Cardiac fibroblast (primary cell): ENCODE measurements around the gene ZDHHC13.

Source experiments
- DNase-seq, 2 donors: peaks; one replicate each; pipeline versions ENCODE4 v3.0.0 to v3.0.0-alpha.2; 2010; ENCODE audit warnings: low read depth in 2 of 2
- H3K4me3 ChIP-seq, 2 donors: replicated peaks in 1 of 2; 1 replicate in 1 of 2; 2 replicates in 1 of 2; pipeline ENCODE4 v1.5.1; 2011; ENCODE audit warnings: low read depth in 2 of 2, low read length in 2 of 2, mild to moderate bottlenecking in 2 of 2, moderate library complexity in 1 of 2
- TF ChIP-seq, protein P1 (sequence below): IDR thresholded peaks from one replicate; pipeline ENCODE4 v1.5.1; 2011; ENCODE audit warnings: low read depth, mild to moderate bottlenecking, low read length, inconsistent platforms

The ZDHHC13 gene, protein sequence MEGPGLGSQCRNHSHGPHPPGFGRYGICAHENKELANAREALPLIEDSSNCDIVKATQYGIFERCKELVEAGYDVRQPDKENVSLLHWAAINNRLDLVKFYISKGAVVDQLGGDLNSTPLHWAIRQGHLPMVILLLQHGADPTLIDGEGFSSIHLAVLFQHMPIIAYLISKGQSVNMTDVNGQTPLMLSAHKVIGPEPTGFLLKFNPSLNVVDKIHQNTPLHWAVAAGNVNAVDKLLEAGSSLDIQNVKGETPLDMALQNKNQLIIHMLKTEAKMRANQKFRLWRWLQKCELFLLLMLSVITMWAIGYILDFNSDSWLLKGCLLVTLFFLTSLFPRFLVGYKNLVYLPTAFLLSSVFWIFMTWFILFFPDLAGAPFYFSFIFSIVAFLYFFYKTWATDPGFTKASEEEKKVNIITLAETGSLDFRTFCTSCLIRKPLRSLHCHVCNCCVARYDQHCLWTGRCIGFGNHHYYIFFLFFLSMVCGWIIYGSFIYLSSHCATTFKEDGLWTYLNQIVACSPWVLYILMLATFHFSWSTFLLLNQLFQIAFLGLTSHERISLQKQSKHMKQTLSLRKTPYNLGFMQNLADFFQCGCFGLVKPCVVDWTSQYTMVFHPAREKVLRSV

DNA sequence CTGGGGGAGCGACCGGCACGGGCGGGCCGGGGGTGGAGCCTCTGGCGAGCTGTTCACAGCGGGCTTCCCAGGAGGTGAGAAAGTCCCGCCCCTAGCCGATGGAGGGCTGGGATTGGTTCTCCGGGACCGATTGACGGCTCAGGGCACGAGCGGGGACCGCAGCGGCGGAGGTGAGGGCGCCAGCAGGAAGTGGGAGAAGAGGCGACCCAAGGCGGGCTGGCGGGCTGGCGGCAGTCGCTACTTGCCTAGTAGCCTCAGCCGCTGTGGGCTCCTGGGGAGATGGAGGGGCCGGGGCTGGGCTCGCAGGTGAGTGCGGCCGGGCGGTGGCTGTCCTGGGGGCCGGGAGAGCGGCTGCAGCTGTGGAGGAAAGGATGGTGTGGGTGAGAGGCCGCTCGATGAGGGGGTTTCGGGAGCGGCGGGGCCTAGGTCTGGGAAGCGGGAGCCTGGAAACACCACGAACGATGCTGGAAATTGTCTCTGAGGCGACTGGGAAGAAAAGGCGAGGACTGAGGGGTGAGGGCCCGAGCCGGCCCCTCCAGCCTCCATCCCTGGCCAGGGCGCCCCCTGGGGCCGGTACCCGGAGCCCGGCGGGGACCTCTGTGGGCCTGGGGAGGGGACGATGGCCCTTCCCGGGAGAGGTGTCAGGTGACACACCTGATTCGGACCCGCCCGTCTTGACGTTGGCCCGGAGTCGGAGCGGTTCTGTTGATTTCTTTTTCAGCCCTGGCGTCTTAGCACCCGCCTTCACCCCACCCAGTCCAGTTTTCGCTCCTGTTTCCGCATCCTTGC is at the start of gene ZDHHC13:
Gene ZDHHC13, plus strand, starts transcription at position 198 of the 789 bp plus-strand sequence. Its CDS starts 82 bp downstream, at position 280.
- H3K4me3 ChIP-seq: peak within 1 kb of the TSS; percentile 89 to 91
- TF ChIP-seq, protein P1, sequence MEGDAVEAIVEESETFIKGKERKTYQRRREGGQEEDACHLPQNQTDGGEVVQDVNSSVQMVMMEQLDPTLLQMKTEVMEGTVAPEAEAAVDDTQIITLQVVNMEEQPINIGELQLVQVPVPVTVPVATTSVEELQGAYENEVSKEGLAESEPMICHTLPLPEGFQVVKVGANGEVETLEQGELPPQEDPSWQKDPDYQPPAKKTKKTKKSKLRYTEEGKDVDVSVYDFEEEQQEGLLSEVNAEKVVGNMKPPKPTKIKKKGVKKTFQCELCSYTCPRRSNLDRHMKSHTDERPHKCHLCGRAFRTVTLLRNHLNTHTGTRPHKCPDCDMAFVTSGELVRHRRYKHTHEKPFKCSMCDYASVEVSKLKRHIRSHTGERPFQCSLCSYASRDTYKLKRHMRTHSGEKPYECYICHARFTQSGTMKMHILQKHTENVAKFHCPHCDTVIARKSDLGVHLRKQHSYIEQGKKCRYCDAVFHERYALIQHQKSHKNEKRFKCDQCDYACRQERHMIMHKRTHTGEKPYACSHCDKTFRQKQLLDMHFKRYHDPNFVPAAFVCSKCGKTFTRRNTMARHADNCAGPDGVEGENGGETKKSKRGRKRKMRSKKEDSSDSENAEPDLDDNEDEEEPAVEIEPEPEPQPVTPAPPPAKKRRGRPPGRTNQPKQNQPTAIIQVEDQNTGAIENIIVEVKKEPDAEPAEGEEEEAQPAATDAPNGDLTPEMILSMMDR: peak; percentile 43
- DNase-seq: peak; percentile 82 to 89

DNA sequence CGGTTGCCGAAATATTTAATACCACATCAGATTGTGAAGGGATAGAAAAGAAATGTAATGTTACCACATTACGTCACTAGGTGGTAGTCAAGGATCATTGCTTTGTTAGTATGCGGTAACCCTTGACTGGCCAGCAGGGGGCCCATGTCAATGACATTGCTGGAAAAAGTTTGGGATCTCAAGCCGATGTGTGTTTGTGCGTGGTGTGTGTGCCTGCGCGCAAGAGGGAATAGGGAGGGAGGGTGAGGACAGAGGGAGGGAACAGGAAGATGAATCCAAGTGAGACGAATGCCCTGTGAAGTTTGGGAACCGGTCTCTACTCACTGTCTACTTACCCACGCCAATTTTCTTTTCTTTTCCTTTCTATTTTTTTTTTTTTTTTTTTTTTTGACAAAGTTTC is 45.7 kb upstream of the ZDHHC13 start:
- DNase-seq: peak; percentile 91 to 93
- TF ChIP-seq, protein P1: peak; percentile 92
- peak overlapping the region in 1 of 2 donors; percentile 27 for H3K4me3 ChIP-seq

DNA sequence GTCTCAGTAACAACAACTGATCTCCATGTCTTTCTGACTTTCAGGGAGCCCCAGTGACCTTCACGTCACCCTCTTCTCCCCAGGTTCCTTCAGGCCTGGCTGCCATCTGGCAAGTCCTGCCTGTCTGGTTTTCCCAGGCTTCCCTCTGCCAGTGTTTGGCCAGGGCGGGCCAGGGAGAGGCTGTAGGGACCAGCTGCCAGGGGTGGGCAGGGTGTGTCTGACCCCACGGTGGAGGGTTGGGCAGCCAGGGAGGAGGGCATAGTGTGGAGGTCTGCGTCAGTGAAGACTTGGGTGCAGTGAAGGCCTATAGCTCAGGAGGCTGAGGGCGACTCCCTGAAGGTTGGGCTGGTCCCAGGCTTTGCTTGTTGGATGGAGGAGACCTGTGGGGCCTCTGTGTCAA is 44.5 kb upstream of the ZDHHC13 start:
- no peak overlapping the region for H3K4me3 ChIP-seq
- TF ChIP-seq, protein P1: no peak
- DNase-seq: no peak

DNA sequence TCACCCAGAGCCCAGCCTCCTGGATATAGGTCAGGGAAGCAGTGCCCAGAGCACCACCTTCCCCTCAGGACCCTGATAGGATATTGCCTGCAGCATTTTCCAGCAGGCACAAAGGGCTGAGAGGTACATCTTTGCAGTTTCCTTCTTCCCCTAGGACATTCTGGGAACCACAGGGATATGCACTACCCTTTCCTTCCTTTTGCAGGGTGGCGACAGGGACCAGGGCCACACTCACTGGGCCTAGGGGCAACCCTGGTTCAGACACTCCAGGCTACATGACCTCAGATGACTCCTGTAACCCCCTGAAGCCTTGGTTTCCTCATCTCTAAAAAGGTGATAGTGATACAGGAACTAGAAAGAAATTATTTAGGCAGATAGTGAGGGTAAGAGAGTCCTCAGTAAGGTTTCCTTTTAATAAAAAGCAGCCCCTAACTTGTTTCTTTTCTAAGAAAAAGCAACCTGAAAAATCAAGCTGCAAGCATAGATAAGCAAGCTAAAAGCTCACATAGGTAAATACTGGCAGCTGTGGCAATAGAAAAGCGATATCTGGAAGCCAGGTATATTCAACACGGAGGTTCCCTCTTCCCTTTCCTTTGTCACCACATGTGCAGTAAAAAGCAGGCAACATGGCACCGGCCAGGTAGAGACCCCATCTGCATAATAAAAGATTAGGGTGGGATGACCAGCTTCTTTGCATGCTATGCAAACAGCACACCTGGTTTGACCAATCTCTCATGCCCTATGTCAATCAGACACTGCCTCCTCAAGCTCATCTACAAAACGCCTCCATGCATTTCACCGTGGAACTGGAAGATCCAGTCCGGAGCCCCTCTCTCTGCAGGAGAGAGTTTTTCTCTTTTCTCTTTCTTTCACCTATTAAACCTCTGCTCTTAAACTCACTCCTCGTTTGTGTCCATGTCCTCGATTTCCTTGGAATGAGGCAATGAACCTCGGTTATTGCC is 43.2 kb upstream of the ZDHHC13 start:
- no peak overlapping the region for H3K4me3 ChIP-seq
- DNase-seq: no peak
- TF ChIP-seq, protein P1: no peak

DNA sequence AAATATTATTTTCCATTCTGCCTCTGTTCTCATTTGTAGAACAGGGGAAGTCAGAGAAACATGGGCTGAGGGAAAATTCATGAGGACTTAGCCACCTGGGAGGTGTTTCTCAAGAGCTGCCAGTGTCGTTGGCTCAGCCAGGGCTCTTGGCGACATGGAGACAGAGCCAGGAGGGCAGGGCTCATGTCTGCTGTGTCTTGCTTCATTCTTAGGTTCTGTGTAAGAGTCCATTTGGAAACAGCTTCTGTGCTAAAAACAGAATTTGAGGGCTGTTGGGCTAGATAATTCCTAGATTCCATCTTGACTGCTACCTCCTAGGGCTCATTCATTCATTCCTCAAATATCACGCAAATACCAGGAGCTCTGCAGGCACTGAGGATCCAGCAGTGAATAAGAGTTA is 41.3 kb upstream of the ZDHHC13 start:
- DNase-seq: no peak
- H3K4me3 ChIP-seq: no peak overlapping the region
- TF ChIP-seq, protein P1: no peak
